Hematopoietic multipotent progenitor cell treated with erythropoietin and hydrocortisone succinate and interleukin-3 and kit ligand, for 8 days (in vitro differentiated cells): ENCODE results near the gene APOB.

ENCODE experiments used
- DNase-seq: peaks from one replicate; pipeline ENCODE4 v3.0.0-alpha.2; 2015

Gene APOB

GRCh38 chr2:20972792-20973565, 70.9 kb downstream of the APOB start:
- no peak for DNase-seq

- DNase-seq = no peak
These were observed 71.8 kb downstream of the APOB start for GRCh38 chr2:20972110-20972509.

DNA sequence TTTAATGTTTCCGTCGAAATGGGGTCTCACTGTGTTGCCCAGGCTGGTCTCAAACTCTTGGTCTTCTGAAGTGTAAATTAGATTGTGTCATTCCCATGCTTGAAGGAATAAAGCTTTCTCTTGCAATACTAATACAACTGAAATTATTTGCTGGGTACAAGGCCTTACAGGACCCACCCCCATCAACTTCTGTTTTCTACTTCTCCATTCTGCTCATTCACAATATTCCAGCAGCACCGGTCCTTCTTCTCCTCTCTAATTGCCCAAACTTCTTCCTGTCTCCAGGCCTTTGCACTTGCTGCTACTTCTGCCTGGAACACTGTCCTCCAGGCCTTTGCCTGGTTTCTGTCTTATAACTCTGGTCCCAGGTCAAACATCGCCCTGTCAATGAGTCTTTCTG, 73.8 kb downstream of the APOB start:
- DNase-seq = no peak

DNA sequence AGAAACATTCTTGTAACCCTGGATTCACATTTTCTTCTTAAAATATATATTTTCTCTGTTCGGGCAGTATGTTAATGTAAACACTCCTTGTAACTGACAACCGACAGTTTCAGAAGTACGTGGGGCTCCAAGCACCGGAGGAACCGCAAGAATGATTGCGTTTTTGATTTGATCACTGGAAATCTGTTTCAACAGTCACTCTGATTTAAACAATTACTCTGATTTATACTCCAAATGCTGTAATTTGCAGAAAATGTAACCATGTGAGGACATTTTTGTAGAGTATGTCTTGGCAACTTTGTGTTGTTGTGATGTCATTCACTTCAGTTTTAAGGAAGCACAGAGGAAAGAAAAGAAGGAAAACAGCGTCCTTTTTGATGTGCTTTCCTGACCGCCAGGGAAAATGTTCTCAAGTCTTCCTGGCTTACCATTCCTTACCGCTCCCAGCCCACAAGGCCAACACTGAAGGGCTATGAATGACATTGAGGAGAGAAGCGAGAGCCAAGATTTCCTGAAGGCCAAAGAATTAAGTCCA, 77.7 kb downstream of the APOB start:
- no peak for DNase-seq

DNA sequence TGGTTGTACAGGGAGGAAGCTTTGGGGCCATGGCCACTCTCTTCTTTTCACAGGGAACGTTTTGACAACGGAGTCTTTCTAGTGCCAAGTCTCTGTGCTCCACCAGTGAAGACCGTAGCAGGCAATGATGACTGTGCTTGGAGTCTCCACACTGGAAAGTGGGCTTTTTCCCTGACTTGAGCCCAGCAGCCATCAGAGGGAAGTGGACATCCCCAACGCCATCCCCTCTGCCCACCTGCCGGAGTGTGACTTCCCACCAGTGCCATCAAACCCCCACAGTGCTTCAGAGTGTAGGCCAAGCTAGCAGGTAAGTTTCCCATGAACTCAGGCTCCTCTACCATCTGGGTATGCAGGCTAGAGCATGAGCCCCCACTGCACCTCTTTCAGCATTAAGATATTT, 78.7 kb downstream of the APOB start:
- DNase-seq = no peak

GRCh38 chr2:20963867-20964266, 80.0 kb downstream of the APOB start:
- no peak for DNase-seq

DNA sequence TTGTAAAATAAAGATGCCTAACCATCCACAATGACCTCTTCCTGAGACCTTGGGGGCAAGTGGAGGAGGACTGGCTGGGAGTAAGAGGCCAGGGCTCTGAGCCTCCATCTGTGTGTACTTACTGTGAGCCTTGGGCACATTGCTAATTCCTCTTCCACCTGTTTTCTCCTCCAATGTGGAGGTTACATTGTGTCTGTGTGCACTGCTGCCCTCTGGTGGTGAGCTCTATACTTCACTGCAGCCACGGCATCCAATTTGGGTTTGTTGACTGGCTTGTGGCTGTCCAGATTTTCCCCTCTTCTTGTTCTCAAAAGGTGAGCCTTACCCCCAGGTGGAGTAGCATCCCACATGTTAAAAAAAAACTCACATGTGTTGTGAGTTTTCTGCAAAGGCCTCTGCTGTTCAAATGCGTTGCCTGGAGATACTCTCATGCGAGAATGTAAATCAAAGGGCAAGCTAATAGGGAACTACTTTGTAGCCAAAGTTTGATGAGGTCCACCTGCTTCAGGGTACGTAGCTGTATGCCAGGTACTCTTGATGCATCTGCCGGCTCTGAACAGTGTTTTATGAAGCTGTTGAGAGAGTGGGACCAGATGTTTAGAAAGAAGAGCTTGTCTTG, 80.8 kb downstream of the APOB start:
- DNase-seq = peak; percentile 60

- no peak for DNase-seq
These were observed 82.0 kb downstream of the APOB start for GRCh38 chr2:20961858-20962257.

GRCh38 chr2:20960003-20960402, 83.9 kb downstream of the APOB start:
- DNase-seq = no peak

DNA sequence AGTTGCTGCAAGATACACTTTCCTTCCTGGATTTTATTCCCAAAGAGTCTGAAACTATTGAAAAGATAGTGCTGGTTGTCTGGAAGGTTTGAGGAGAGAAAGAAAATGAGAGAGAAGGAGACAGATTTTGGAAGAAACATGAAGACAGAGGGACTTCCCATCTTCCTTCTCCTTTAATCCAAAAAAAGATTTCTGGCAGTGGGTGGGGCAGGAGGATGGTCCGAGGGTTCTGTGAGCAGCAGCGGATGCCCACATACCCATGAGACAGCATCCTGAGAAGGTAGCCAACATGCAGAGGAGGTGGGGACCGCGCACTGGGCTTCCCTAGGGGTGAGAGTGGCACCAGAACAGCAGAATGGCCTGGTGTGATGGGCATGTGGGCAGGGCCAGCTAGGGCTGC, 84.6 kb downstream of the APOB start:
- no peak for DNase-seq

- DNase-seq = no peak
These were observed 85.9 kb downstream of the APOB start for GRCh38 chr2:20957788-20958525.

DNA sequence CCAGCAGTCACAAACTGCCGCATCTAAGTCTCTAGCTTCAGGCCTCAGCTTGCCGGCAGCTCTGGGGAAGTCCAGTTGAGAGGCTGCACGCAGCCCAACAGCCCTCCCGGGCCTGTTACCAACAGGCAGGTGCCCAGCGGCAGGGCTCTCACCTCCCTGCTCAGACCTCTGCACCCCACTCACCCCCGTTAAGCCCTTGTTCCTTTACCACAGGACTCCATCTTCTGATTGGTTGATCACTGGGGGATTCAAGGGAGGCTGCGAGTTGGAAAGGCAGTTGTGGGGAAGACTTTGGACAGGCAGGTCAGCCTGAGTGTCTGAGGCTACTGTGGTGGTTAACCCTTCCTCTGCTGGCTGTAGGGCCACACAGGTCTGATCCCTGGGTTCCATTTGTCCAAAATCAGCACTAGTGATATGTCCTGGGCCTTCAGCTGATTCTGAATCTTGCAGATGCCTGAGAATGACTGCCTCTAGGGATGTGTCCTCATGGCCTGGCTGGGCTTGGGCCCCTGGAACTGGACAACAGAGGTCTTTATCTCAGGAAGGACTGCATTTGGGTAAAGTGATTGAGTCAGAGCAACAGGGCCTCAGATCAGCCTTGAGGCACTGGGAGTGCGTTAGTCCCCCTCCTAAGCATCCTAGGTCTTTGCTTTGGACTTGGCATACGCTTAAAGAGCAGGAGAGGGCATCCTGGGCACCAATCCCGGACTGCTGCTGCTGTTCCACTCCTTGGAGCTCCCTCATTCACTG, 88.4 kb downstream of the APOB start:
- no peak for DNase-seq

- DNase-seq = no peak
These were observed 90.6 kb downstream of the APOB start for GRCh38 chr2:20953146-20953824.
